ENCODE measurements around the gene YPEL4. TPM values are rescaled to one million over a fixed set of nuclear protein-coding genes. Genes with fewer than 3 reads are reported as not detected.

Gene YPEL4
- total RNA-seq, 1 experiment from 2014 or later = not detected

GRCh38 chr11:57639321-57640067 is 10.2 kb downstream of the YPEL4 start:
- DNase-seq (peak; percentile 51), ATAC-seq (peak; percentile 7; the same call in 1 of the 2 replicates)
- Histone ChIP-seq H3K9ac (ENCODE audit: low read length) (peak overlapping the region; percentile 83), H3K36me3 (ENCODE audit: low read depth, low read length) (no peaks in the 10 kb centered on the region), H3K4me2 (ENCODE audit: low read length) (peak overlapping the region; percentile 97), H3K79me2 (ENCODE audit: low read length) (peaks cover 27% of the 10 kb centered on the region), H2AFZ (ENCODE audit: low read length) (peak overlapping the region; percentile 94), H3K9me3 (ENCODE audit: low read length) (no peaks in the 10 kb centered on the region), H3K4me1 (ENCODE audit: insufficient read depth, low read length) (peaks cover 14% of the 10 kb centered on the region), H3K27ac (ENCODE audit: low read length) (no peak overlapping the region), H4K20me1 (ENCODE audit: low read length) (no peaks in the 10 kb centered on the region), H3K9me2 (replicated peaks; ENCODE audit: low read length) (no peaks in the 10 kb centered on the region), H3K27me3 (ENCODE audit: low read length) (0 out of 2 replicates have a peak, but pooled peaks cover 2% of the 10 kb centered on the region), H3K4me3 (ENCODE audit: low read length) (peak overlapping the region; percentile 91), H3F3A (ENCODE audit: low read length, unreplicated experiment) (no peaks in the 10 kb centered on the region)
- POLR2A ChIA-PET (ENCODE audit: unreplicated experiment) = interaction anchor here (0.6 kb wide), 1 partner anchor 57 kb away, joined by 3 read pairs; no protein-coding TSS in a partner anchor
- no peak for TF ChIP-seq EZH2 (IDR thresholded peaks at IDR 0.05; ENCODE audit: low read length, unreplicated experiment)
- TF ChIP-seq EZH2phosphoT487 (IDR thresholded peaks at IDR 0.05; ENCODE audit: borderline replicate concordance, low read length) = no peak
- TF ChIP-seq CTCF (conservative IDR thresholded peaks at IDR 0.05; ENCODE audit: low read depth, low read length) = peak; percentile 29
- no TSS peak for BruUV-seq (replicated peaks)
- CTCF ChIA-PET = interaction anchor here (2.8 kb wide), 1 partner anchor 146 kb away, joined by 12 read pairs; no protein-coding TSS in a partner anchor
- intact Hi-C loops (cut with micrococcal nuclease) = loop anchor here (2.0 kb wide), 1 partner anchor 295 kb away; no protein-coding TSS in a partner anchor

GRCh38 chr11:57638811-57639320 is 10.8 kb downstream of the YPEL4 start:
- Histone ChIP-seq H3K4me1 (ENCODE audit: insufficient read depth, low read length) (peaks cover 14% of the 10 kb centered on the region), H3F3A (ENCODE audit: low read length, unreplicated experiment) (no peaks in the 10 kb centered on the region), H3K9me3 (ENCODE audit: low read length) (no peaks in the 10 kb centered on the region), H3K79me2 (ENCODE audit: low read length) (peaks cover 27% of the 10 kb centered on the region), H3K4me3 (ENCODE audit: low read length) (peak overlapping the region; percentile 91), H3K9ac (ENCODE audit: low read length) (peak overlapping the region; percentile 83), H3K36me3 (ENCODE audit: low read depth, low read length) (no peaks in the 10 kb centered on the region), H3K9me2 (replicated peaks; ENCODE audit: low read length) (no peaks in the 10 kb centered on the region), H3K4me2 (ENCODE audit: low read length) (peak overlapping the region; percentile 97), H3K27me3 (ENCODE audit: low read length) (0 out of 2 replicates have a peak, but pooled peaks cover 5% of the 10 kb centered on the region), H4K20me1 (ENCODE audit: low read length) (no peaks in the 10 kb centered on the region), H2AFZ (ENCODE audit: low read length) (peak overlapping the region; percentile 94), H3K27ac (ENCODE audit: low read length) (no peak overlapping the region)
- peak; percentile 18 for ATAC-seq
- TF ChIP-seq CTCF (conservative IDR thresholded peaks at IDR 0.05; ENCODE audit: low read depth, low read length) (peak; percentile 27; the same call in 1 of the 2 replicates), EZH2 (IDR thresholded peaks at IDR 0.05; ENCODE audit: low read length, unreplicated experiment) (no peak), EZH2phosphoT487 (IDR thresholded peaks at IDR 0.05; ENCODE audit: borderline replicate concordance, low read length) (no peak)
- ChIA-PET CTCF (interaction anchor here (0.5 to 0.8 kb wide), 2 partner anchors 12 to 293 kb away, joined by 3 to 10 read pairs; no protein-coding TSS in a partner anchor), POLR2A (ENCODE audit: unreplicated experiment) (no interaction called here)
- intact Hi-C loops (cut with micrococcal nuclease) = no loop called here
- no TSS peak for BruUV-seq (replicated peaks)
- DNase-seq = no peak
